ENCODE results near the gene CEP126.
"Not testable (repeated sequence)": the region's sequence is repeated elsewhere in the genome, so short reads cannot be mapped to it uniquely, and the experiment has no call there.

Gene CEP126

GRCh38 chr11:101974255-101974654, 59.4 kb downstream of the CEP126 start:
- no peak for DNase-seq (ENCODE audit: extremely low spot score)
- POLR2A ChIA-PET: no interaction called here
- CTCF ChIA-PET: interaction anchor here (0.6 kb wide), 1 partner anchor 113 kb away, joined by 3 read pairs; no protein-coding TSS in a partner anchor
- TF ChIP-seq FOXM1 (IDR thresholded peaks at IDR 0.05; ENCODE audit: borderline replicate concordance) (no peak), LEF1 (IDR thresholded peaks at IDR 0.05; ENCODE audit: borderline replicate concordance) (no peak), PKNOX1 (IDR thresholded peaks at IDR 0.05) (no peak), FOXK2 (IDR thresholded peaks at IDR 0.05) (no peak), NFRKB (IDR thresholded peaks at IDR 0.05) (no peak), TARDBP (IDR thresholded peaks at IDR 0.05) (no peak), BHLHE40 (IDR thresholded peaks at IDR 0.05; ENCODE audit: borderline replicate concordance) (no peak), L3MBTL2 (conservative IDR thresholded peaks at IDR 0.05) (no peak), SP1 (IDR thresholded peaks at IDR 0.05) (no peak), ARNT (IDR thresholded peaks at IDR 0.05) (no peak), HDGF (IDR thresholded peaks at IDR 0.05; ENCODE audit: borderline replicate concordance) (no peak), FOXA1 (IDR thresholded peaks at IDR 0.05) (no peak), CTBP1 (IDR thresholded peaks at IDR 0.05; ENCODE audit: borderline replicate concordance) (no peak), ZNF384 (IDR thresholded peaks at IDR 0.05) (no peak), SUZ12 (IDR thresholded peaks at IDR 0.05) (no peak), ELF4 (IDR thresholded peaks at IDR 0.05) (no peak)

GRCh38 chr11:101974771-101975170, 60.0 kb downstream of the CEP126 start:
- POLR2A ChIA-PET: no interaction called here
- CTCF ChIA-PET: interaction anchor here (0.6 kb wide), 2 partner anchors 114 to 162 kb away, joined by 3 read pairs; no protein-coding TSS in a partner anchor
- TF ChIP-seq TARDBP (IDR thresholded peaks at IDR 0.05): no peak
- no peak for TF ChIP-seq BHLHE40 (IDR thresholded peaks at IDR 0.05; ENCODE audit: borderline replicate concordance)
- no peak for TF ChIP-seq NFRKB (IDR thresholded peaks at IDR 0.05)
- no peak for DNase-seq (ENCODE audit: extremely low spot score)

DNA sequence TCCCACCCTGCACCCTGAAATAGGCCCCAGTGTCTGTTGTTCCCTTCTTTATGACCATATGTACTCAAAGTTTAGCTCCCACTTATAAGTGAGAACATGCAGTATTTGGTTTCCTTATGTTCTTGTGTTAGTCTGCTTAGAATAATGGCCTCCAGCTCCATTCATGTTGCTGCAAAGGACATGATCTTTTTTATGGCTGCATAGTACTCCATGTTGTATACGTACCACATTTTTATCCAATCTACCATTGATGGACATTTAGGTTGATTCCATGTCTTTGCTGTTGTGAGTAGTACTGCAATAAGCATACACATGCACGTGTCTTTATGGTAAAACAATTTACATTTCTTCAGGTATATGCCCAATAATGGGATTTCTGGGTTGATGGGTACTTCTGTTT, 60.9 kb downstream of the CEP126 start:
- POLR2A ChIA-PET: no interaction called here
- no peak for DNase-seq (ENCODE audit: extremely low spot score)
- CTCF ChIA-PET: no interaction called here
- TF ChIP-seq SUZ12 (IDR thresholded peaks at IDR 0.05) (no peak), CTBP1 (IDR thresholded peaks at IDR 0.05; ENCODE audit: borderline replicate concordance) (no peak), LEF1 (IDR thresholded peaks at IDR 0.05; ENCODE audit: borderline replicate concordance) (no peak), BHLHE40 (IDR thresholded peaks at IDR 0.05; ENCODE audit: borderline replicate concordance) (no peak), TARDBP (IDR thresholded peaks at IDR 0.05) (no peak), ELF4 (IDR thresholded peaks at IDR 0.05) (no peak), FOXK2 (IDR thresholded peaks at IDR 0.05) (no peak), NFRKB (IDR thresholded peaks at IDR 0.05) (no peak), HDGF (IDR thresholded peaks at IDR 0.05; ENCODE audit: borderline replicate concordance) (no peak)

GRCh38 chr11:101987370-101987769, 72.6 kb downstream of the CEP126 start:
- peak; percentile 7 for DNase-seq (ENCODE audit: extremely low spot score)
- TF ChIP-seq ARNT (IDR thresholded peaks at IDR 0.05): no peak
- TF ChIP-seq ZNF384 (IDR thresholded peaks at IDR 0.05): peak; percentile 22; the same call in 1 of the 2 replicates
- ChIA-PET POLR2A (no interaction called here), CTCF (no interaction called here)

GRCh38 chr11:101993172-101993571, 78.4 kb downstream of the CEP126 start:
- POLR2A ChIA-PET: no interaction called here
- CTCF ChIA-PET: interaction anchor here (1.1 kb wide), 1 partner anchor 15 kb away, joined by 3 read pairs; no protein-coding TSS in a partner anchor
- DNase-seq (ENCODE audit: extremely low spot score): no peak
- TF ChIP-seq LEF1 (IDR thresholded peaks at IDR 0.05; ENCODE audit: borderline replicate concordance) (no peak), L3MBTL2 (conservative IDR thresholded peaks at IDR 0.05) (no peak), ZNF384 (IDR thresholded peaks at IDR 0.05) (no peak), ELF4 (IDR thresholded peaks at IDR 0.05) (no peak), CTBP1 (IDR thresholded peaks at IDR 0.05; ENCODE audit: borderline replicate concordance) (no peak), NFRKB (IDR thresholded peaks at IDR 0.05) (no peak)

GRCh38 chr11:101994052-101994469, 79.3 kb downstream of the CEP126 start:
- CTCF ChIA-PET: interaction anchor here (1.1 kb wide), 1 partner anchor 14 kb away, joined by 3 read pairs; no protein-coding TSS in a partner anchor
- DNase-seq (ENCODE audit: extremely low spot score); POLR2A ChIA-PET: not testable (repeated sequence)

- DNase-seq (ENCODE audit: extremely low spot score): no peak
- TF ChIP-seq L3MBTL2 (conservative IDR thresholded peaks at IDR 0.05): no peak
- TF ChIP-seq ELF4 (IDR thresholded peaks at IDR 0.05): no peak
- no peak for TF ChIP-seq FOXA1 (IDR thresholded peaks at IDR 0.05)
- TF ChIP-seq BHLHE40 (IDR thresholded peaks at IDR 0.05; ENCODE audit: borderline replicate concordance): no peak
- TF ChIP-seq SUZ12 (IDR thresholded peaks at IDR 0.05): no peak
- TF ChIP-seq ZNF384 (IDR thresholded peaks at IDR 0.05): no peak
- no peak for TF ChIP-seq TARDBP (IDR thresholded peaks at IDR 0.05)
- POLR2A ChIA-PET: no interaction called here
- CTCF ChIA-PET: interaction anchor here (0.8 to 0.9 kb wide), 2 partner anchors 10 to 14 kb away, joined by 3 read pairs; no protein-coding TSS in a partner anchor
Measured at GRCh38 chr11:101996111-101996510, 81.3 kb downstream of the CEP126 start.

GRCh38 chr11:102001657-102002338, 87.0 kb downstream of the CEP126 start:
- POLR2A ChIA-PET: no interaction called here
- CTCF ChIA-PET: no interaction called here
- TF ChIP-seq ARNT (IDR thresholded peaks at IDR 0.05) (no peak), FOXA1 (IDR thresholded peaks at IDR 0.05) (no peak), SUZ12 (IDR thresholded peaks at IDR 0.05) (no peak), ELF4 (IDR thresholded peaks at IDR 0.05) (no peak), HDGF (IDR thresholded peaks at IDR 0.05; ENCODE audit: borderline replicate concordance) (no peak), BHLHE40 (IDR thresholded peaks at IDR 0.05; ENCODE audit: borderline replicate concordance) (no peak), NFRKB (IDR thresholded peaks at IDR 0.05) (no peak), SP1 (IDR thresholded peaks at IDR 0.05) (no peak), CTBP1 (IDR thresholded peaks at IDR 0.05; ENCODE audit: borderline replicate concordance) (no peak), PKNOX1 (IDR thresholded peaks at IDR 0.05) (no peak), FOXM1 (IDR thresholded peaks at IDR 0.05; ENCODE audit: borderline replicate concordance) (no peak), FOXK2 (IDR thresholded peaks at IDR 0.05) (no peak)
- no peak for DNase-seq (ENCODE audit: extremely low spot score)

All from HEK293T (cell line).